Nucleus accumbens (tissue), 56 donors: Measurements from ENCODE around the gene CASR.

Source experiments
- DNase-seq, 56 donors: peaks; one replicate each; lab custom pipeline; 2025; lab: John Stamatoyannopoulos, UW

The CASR gene

GRCh38 chr3:122214711-122215110 is 31.2 kb downstream of the CASR start:
- no peak for DNase-seq

- DNase-seq = no peak
Measured at GRCh38 chr3:122215592-122216298, 32.3 kb downstream of the CASR start.

GRCh38 chr3:122217901-122218300 is 34.4 kb downstream of the CASR start:
- no peak for DNase-seq

- no peak for DNase-seq
Measured at GRCh38 chr3:122219242-122219872, 35.9 kb downstream of the CASR start.

- no peak for DNase-seq
Measured at GRCh38 chr3:122227036-122227781, 43.7 kb downstream of the CASR start.

GRCh38 chr3:122230174-122230573 is 46.7 kb downstream of the CASR start:
- DNase-seq = no peak

GRCh38 chr3:122231465-122232157 is 48.1 kb downstream of the CASR start:
- no peak for DNase-seq

- DNase-seq = no peak
Measured at GRCh38 chr3:122232485-122232884, 49.0 kb downstream of the CASR start.

- peak in 4 of 56 donors; percentile 1 to 8 (median 2) for DNase-seq
Measured at GRCh38 chr3:122233101-122233952, 49.9 kb downstream of the CASR start.

- DNase-seq = no peak
Measured at GRCh38 chr3:122234117-122234516, 50.6 kb downstream of the CASR start.

- no peak for DNase-seq
Measured at GRCh38 chr3:122235147-122235546, 51.7 kb downstream of the CASR start.

- no peak for DNase-seq
Measured at GRCh38 chr3:122239112-122239511, 55.6 kb downstream of the CASR start.

GRCh38 chr3:122245513-122246174 is 62.2 kb downstream of the CASR start:
- no peak for DNase-seq

- no peak for DNase-seq
Measured at GRCh38 chr3:122246199-122246598, 62.7 kb downstream of the CASR start.

GRCh38 chr3:122247087-122247824 is 63.8 kb downstream of the CASR start:
- DNase-seq = no peak

GRCh38 chr3:122247825-122248185 is 64.3 kb downstream of the CASR start:
- no peak for DNase-seq

GRCh38 chr3:122251428-122251827 is 68.0 kb downstream of the CASR start:
- no peak for DNase-seq

- DNase-seq = no peak
Measured at GRCh38 chr3:122253581-122253980, 70.1 kb downstream of the CASR start.
